Astrocyte of the spinal cord (primary cell): ENCODE results near the gene PCDHB1.
"Not testable (repeated sequence)": the region's sequence is repeated elsewhere in the genome, so short reads cannot be mapped to it uniquely, and the experiment has no call there.

Experiments
- DNase-seq: peaks from one replicate; pipeline ENCODE4 v3.0.0; 2011; ENCODE audit warnings: low read depth, low spot score
- H3K4me3 ChIP-seq: 2 replicates; pipeline ENCODE4 v1.5.1; 2011; ENCODE audit warnings: low read depth, mild to moderate bottlenecking, low read length, moderate library complexity
- CTCF ChIP-seq: IDR thresholded peaks from 2 replicates; pipeline ENCODE4 v1.5.1; 2012; ENCODE audit warnings: low read depth, mild to moderate bottlenecking, low read length, inconsistent platforms
- in situ Hi-C: cut with HindIII; loops from 2 replicates; pipeline ENCODE4 v1.10.0; 2017; ENCODE audit warnings: low sequenced_read_pairs

Gene PCDHB1

DNA sequence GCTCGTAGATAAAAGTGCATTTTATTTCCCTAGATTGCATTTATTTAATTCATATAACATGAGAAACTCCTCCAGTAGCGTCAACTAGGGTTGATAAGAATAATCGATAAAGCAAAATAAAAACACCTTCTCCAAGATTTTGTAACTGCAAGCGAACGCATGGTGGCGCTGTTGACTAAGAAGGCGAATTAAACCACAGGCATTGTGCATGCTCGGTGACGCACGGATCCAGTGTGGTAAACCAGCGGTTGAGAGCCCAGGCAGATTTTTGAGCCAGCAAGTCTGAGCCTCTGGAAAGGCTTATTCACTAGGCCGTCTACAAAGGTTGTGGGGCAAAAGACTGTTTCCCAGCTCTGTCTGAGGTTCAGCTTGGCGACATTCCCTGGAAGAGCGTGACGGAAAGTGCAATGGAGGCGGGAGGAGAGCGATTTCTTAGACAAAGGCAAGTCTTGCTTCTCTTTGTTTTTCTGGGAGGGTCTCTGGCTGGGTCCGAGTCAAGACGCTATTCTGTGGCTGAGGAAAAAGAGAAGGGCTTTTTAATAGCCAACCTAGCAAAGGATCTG lies 49.1 kb downstream of the PCDHB1 start, which contains the start of gene PCDHB3:
Gene PCDHB3, plus strand, starts transcription at position 231 of the 563 bp plus-strand sequence. Its CDS starts 177 bp downstream, at position 408.
- TF ChIP-seq CTCF: peak; percentile 22
- peak; percentile 5 for DNase-seq
- in situ Hi-C loops: no loop called here
- H3K4me3 ChIP-seq: no peak within 1 kb of the TSS

GRCh38 chr5:141101059-141101458 lies 49.9 kb downstream of the PCDHB1 start:
- no peak overlapping the region for H3K4me3 ChIP-seq
- in situ Hi-C loops: no loop called here
- no peak for TF ChIP-seq CTCF
- no peak for DNase-seq

DNA sequence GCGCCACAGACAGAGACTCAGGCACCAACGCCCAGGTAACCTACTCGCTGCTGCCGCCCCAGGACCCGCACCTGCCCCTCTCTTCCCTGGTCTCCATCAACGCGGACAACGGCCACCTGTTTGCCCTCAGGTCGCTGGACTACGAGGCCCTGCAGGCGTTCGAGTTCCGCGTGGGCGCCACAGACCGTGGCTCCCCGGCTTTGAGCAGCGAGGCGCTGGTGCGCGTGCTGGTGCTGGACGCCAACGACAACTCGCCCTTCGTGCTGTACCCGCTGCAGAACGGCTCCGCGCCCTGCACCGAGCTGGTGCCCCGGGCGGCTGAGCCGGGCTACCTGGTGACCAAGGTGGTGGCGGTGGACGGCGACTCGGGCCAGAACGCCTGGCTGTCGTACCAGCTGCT lies 50.9 kb downstream of the PCDHB1 start:
- in situ Hi-C loops, H3K4me3 ChIP-seq, DNase-seq: not testable (repeated sequence)

GRCh38 chr5:141102471-141102870 lies 51.3 kb downstream of the PCDHB1 start:
- in situ Hi-C loops, H3K4me3 ChIP-seq, DNase-seq: not testable (repeated sequence)

- no peak overlapping the region for H3K4me3 ChIP-seq
- in situ Hi-C loops: no loop called here
- no peak for TF ChIP-seq CTCF
- DNase-seq: no peak
Observed at GRCh38 chr5:141105350-141105749, 54.2 kb downstream of the PCDHB1 start.
